Stimulated activated CD4-positive, alpha-beta T cell treated with anti-CD3 and anti-CD28 coated beads, Interleukin-15, amount 100 ng/mL, for 1 hour (primary cell): ENCODE data around the gene MMEL1.

Source experiments
- DNase-seq, 2 donors: peaks; one replicate each; pipeline ENCODE4 v3.0.0-alpha.2; 2020; ENCODE audit warnings: low read depth in 1 of 2, low spot score in 1 of 2

The MMEL1 gene

GRCh38 chr1:2605509-2606395 is 27.1 kb downstream of the MMEL1 start:
- no peak for DNase-seq

GRCh38 chr1:2604844-2605508 is 27.8 kb downstream of the MMEL1 start:
- DNase-seq, result no peak

- no peak for DNase-seq
Observed at GRCh38 chr1:2604156-2604843, 28.5 kb downstream of the MMEL1 start.

GRCh38 chr1:2603521-2604155 is 29.2 kb downstream of the MMEL1 start:
- no peak for DNase-seq

GRCh38 chr1:2602866-2603520 is 29.8 kb downstream of the MMEL1 start:
- DNase-seq, result no peak

GRCh38 chr1:2602311-2602835 is 30.4 kb downstream of the MMEL1 start:
- DNase-seq, result no peak

- DNase-seq, result no peak
Observed at GRCh38 chr1:2601721-2602303, 31.0 kb downstream of the MMEL1 start.

- no peak for DNase-seq
Observed at GRCh38 chr1:2598329-2598931, 34.4 kb downstream of the MMEL1 start.

GRCh38 chr1:2597441-2598328 is 35.1 kb downstream of the MMEL1 start:
- no peak for DNase-seq

GRCh38 chr1:2596530-2597333 is 36.1 kb downstream of the MMEL1 start:
- DNase-seq, result no peak

- no peak for DNase-seq
Observed at GRCh38 chr1:2595812-2596529, 36.8 kb downstream of the MMEL1 start.

- no peak for DNase-seq
Observed at GRCh38 chr1:2595261-2595811, 37.5 kb downstream of the MMEL1 start.

GRCh38 chr1:2594641-2595131 is 38.1 kb downstream of the MMEL1 start:
- no peak for DNase-seq

- DNase-seq, result no peak
Observed at GRCh38 chr1:2594001-2594640, 38.7 kb downstream of the MMEL1 start.

GRCh38 chr1:2593251-2593878 is 39.5 kb downstream of the MMEL1 start:
- no peak for DNase-seq

- DNase-seq, result no peak
Observed at GRCh38 chr1:2592672-2593071, 40.1 kb downstream of the MMEL1 start.
